Measurements from ENCODE around the gene N4BP2.

The N4BP2 gene

DNA sequence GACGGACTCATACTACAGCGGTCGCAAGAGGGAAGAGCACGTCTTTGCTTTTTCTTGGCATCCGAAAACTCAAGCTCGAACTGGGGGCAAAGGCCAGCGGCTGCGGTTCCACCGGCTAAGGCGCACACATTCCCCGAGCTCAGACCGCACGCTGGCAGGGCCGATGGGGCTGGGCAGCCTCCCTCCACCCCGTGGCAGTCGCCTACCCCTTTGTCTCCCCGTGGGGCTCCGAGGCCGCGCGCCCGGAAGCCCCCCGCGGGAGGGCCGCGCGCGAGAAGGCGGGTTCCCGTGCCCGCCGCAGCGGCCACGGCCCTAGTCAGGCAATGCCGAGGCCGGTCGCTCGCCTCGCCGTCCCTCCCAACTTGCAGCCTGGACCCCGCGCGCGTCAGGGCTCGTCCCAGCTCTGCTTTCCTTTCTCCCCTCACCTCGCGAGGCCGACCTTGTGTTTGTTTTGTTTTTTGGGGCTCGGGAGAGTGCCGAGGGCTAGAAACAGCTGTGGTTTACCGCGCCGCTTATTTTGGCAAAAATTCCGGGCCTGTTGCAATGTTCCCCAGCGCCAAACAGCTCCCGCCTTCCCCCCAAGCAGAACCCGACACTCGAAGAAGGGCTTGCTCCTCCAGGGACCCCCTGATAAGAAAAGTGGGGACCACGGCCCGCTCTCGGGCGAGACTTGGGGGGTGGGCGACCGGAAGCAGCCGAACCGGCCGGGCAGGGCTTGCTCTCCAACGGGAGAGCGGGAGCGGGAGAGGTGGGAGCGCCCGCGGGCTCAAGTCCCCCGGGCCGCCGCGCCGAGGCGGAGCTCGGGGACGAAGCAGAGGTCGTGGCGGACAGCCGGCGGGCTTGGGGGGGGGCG is 561 bp upstream of the N4BP2 start:
- no peaks in the 10 kb centered on the region for H3K36me3 ChIP-seq (ENCODE audit: insufficient read depth)
- peaks cover 18% of the 10 kb centered on the region; the same call in 1 of the 2 replicates for H3K79me2 ChIP-seq (ENCODE audit: insufficient read depth, low read depth)
- no peaks in the 10 kb centered on the region for H3K27me3 ChIP-seq (ENCODE audit: insufficient read depth, low read depth)
- peak overlapping the region; percentile 90 for H2AFZ ChIP-seq (ENCODE audit: low read depth)
- no peaks in the 10 kb centered on the region for H4K20me1 ChIP-seq (ENCODE audit: insufficient read depth)
- H3K4me3 ChIP-seq (IDR thresholded peaks at IDR 0.05; ENCODE audit: insufficient read depth, low read depth, low read length) = peak overlapping the region; percentile 27
- H3K27ac ChIP-seq = peak overlapping the region; percentile 97
- peak overlapping the region; percentile 57 for H3K4me2 ChIP-seq
- TF ChIP-seq, protein P1, sequence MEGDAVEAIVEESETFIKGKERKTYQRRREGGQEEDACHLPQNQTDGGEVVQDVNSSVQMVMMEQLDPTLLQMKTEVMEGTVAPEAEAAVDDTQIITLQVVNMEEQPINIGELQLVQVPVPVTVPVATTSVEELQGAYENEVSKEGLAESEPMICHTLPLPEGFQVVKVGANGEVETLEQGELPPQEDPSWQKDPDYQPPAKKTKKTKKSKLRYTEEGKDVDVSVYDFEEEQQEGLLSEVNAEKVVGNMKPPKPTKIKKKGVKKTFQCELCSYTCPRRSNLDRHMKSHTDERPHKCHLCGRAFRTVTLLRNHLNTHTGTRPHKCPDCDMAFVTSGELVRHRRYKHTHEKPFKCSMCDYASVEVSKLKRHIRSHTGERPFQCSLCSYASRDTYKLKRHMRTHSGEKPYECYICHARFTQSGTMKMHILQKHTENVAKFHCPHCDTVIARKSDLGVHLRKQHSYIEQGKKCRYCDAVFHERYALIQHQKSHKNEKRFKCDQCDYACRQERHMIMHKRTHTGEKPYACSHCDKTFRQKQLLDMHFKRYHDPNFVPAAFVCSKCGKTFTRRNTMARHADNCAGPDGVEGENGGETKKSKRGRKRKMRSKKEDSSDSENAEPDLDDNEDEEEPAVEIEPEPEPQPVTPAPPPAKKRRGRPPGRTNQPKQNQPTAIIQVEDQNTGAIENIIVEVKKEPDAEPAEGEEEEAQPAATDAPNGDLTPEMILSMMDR (conservative IDR thresholded peaks at IDR 0.05; ENCODE audit: low read depth, low read length) = no peak
- peaks cover 19% of the 10 kb centered on the region for H3K4me1 ChIP-seq (ENCODE audit: low read depth, poor library complexity, severe bottlenecking)
- H3K9ac ChIP-seq = peak overlapping the region; percentile 95

GRCh38 chr4:40057586-40058091 is 989 bp downstream of the N4BP2 start:
- TF ChIP-seq, protein P1 (conservative IDR thresholded peaks at IDR 0.05; ENCODE audit: low read depth, low read length) = no peak
- Histone ChIP-seq H4K20me1 (ENCODE audit: insufficient read depth) (no peaks in the 10 kb centered on the region), H2AFZ (ENCODE audit: low read depth) (peak overlapping the region; percentile 90), H3K79me2 (ENCODE audit: insufficient read depth, low read depth) (peaks cover 18% of the 10 kb centered on the region; the same call in 1 of the 2 replicates), H3K27ac (peak overlapping the region; percentile 97), H3K4me1 (ENCODE audit: low read depth, poor library complexity, severe bottlenecking) (peaks cover 19% of the 10 kb centered on the region), H3K4me2 (peak overlapping the region; percentile 71), H3K4me3 (IDR thresholded peaks at IDR 0.05; ENCODE audit: insufficient read depth, low read depth, low read length) (peak overlapping the region; percentile 66), H3K36me3 (ENCODE audit: insufficient read depth) (no peaks in the 10 kb centered on the region), H3K9ac (peak overlapping the region; percentile 95), H3K27me3 (ENCODE audit: insufficient read depth, low read depth) (no peaks in the 10 kb centered on the region)

DNA sequence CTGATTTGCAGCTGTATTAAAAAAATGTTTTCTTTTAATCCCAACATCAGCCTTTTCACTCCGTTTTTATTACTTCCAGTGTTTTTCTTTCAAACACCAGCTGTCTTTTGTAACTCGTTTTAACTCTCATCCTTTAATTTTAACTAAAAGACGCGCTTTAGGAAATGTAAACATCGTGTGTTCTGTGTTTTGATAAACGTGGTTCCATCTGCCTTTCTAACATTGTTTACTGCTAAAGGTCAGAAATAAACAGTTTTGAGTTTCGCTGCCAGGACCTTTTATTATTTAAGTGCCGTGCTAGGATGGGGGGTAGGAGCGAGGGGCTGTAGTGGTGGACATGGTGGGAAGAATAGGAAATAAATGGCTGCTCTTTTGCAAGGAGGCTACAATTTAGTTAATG is 1.5 kb downstream of the N4BP2 start:
- no peaks in the 10 kb centered on the region for H3K36me3 ChIP-seq (ENCODE audit: insufficient read depth)
- no peaks in the 10 kb centered on the region for H3K27me3 ChIP-seq (ENCODE audit: insufficient read depth, low read depth)
- TF ChIP-seq, protein P1 (conservative IDR thresholded peaks at IDR 0.05; ENCODE audit: low read depth, low read length) = no peak
- peak overlapping the region; percentile 49 for H3K4me3 ChIP-seq (IDR thresholded peaks at IDR 0.05; ENCODE audit: insufficient read depth, low read depth, low read length)
- peak overlapping the region; percentile 71 for H3K4me2 ChIP-seq
- H3K9ac ChIP-seq = peak overlapping the region; percentile 95; the same call in 1 of the 2 replicates
- H3K4me1 ChIP-seq (ENCODE audit: low read depth, poor library complexity, severe bottlenecking) = peaks cover 19% of the 10 kb centered on the region
- H3K79me2 ChIP-seq (ENCODE audit: insufficient read depth, low read depth) = peaks cover 18% of the 10 kb centered on the region; the same call in 1 of the 2 replicates
- peak overlapping the region; percentile 97; the same call in 1 of the 2 replicates for H3K27ac ChIP-seq
- peak overlapping the region; percentile 90 for H2AFZ ChIP-seq (ENCODE audit: low read depth)
- no peaks in the 10 kb centered on the region for H4K20me1 ChIP-seq (ENCODE audit: insufficient read depth)

- H3K4me1 ChIP-seq (ENCODE audit: low read depth, poor library complexity, severe bottlenecking) = peaks cover 19% of the 10 kb centered on the region
- H3K36me3 ChIP-seq (ENCODE audit: insufficient read depth) = no peaks in the 10 kb centered on the region
- H3K9ac ChIP-seq = no peak overlapping the region
- H2AFZ ChIP-seq (ENCODE audit: low read depth) = no peak overlapping the region
- no peaks in the 10 kb centered on the region for H3K27me3 ChIP-seq (ENCODE audit: insufficient read depth, low read depth)
- no peaks in the 10 kb centered on the region for H4K20me1 ChIP-seq (ENCODE audit: insufficient read depth)
- H3K27ac ChIP-seq = no peak overlapping the region
- peaks cover 18% of the 10 kb centered on the region; the same call in 1 of the 2 replicates for H3K79me2 ChIP-seq (ENCODE audit: insufficient read depth, low read depth)
- TF ChIP-seq, protein P1 (conservative IDR thresholded peaks at IDR 0.05; ENCODE audit: low read depth, low read length) = no peak
- H3K4me3 ChIP-seq (IDR thresholded peaks at IDR 0.05; ENCODE audit: insufficient read depth, low read depth, low read length) = no peak overlapping the region
- no peak overlapping the region for H3K4me2 ChIP-seq
Measured at GRCh38 chr4:40058854-40059253, 2.2 kb downstream of the N4BP2 start.

Measured in KMS-11 (cell line).